GM23338 (cell line): Measurements from ENCODE around the gene LCE1C. TPM values are rescaled to one million over a fixed set of nuclear protein-coding genes. Genes with fewer than 3 reads are reported as not detected.

Source experiments
- ATAC-seq: fragments of 200-7000 bp; cut with Tn5 transposase; 3 replicates; pipeline ENCODE4 v1.9.1; 2020
- DNase-seq: peaks from one replicate; pipeline ENCODE4 v3.0.0-alpha.2; 2015; ENCODE audit warnings: low spot score
- H2AFZ ChIP-seq: fragments of 200-600 bp; sonication (generic); 2 replicates; pipeline ENCODE4 v1.8.0; 2016; ENCODE audit warnings: antibody characterized with exemption, mild to moderate bottlenecking, moderate library complexity
- H3F3A ChIP-seq: fragments of 200-600 bp; sonication (generic); replicated peaks from 2 replicates; pipeline ENCODE4 v1.8.0; 2017; ENCODE audit warnings: antibody characterized with exemption, mixed run types, low read depth
- H3K27ac ChIP-seq: fragments of 200-600 bp; sonication (generic); 2 replicates; pipeline ENCODE4 v1.6.1; 2016; ENCODE audit warnings: low read depth
- H3K27me3 ChIP-seq: fragments of 200-600 bp; sonication (generic); 2 replicates; pipeline ENCODE4 v1.8.0; 2016; ENCODE audit warnings: mild to moderate bottlenecking, mixed run types, moderate library complexity; ENCODE audit not compliant: insufficient read depth
- H3K36me3 ChIP-seq: fragments of 200-600 bp; sonication (generic); 2 replicates; pipeline ENCODE4 v1.8.0; 2016; ENCODE audit warnings: mild to moderate bottlenecking; ENCODE audit not compliant: insufficient read depth
- H3K4me1 ChIP-seq: fragments of 200-600 bp; sonication (generic); 2 replicates; pipeline ENCODE4 v1.8.0; 2016; ENCODE audit warnings: mild to moderate bottlenecking, moderate library complexity; ENCODE audit not compliant: insufficient read depth
- H3K4me2 ChIP-seq: fragments of 200-600 bp; sonication (generic); 2 replicates; pipeline ENCODE4 v1.7.1; 2017; ENCODE audit warnings: mixed run types
- H3K4me3 ChIP-seq: fragments of 200-600 bp; sonication (generic); 2 replicates; pipeline ENCODE4 v1.6.1; 2016; ENCODE audit warnings: mixed run types
- H3K79me2 ChIP-seq: fragments of 200-600 bp; sonication (generic); replicated peaks from 2 replicates; pipeline ENCODE4 v1.8.0; 2017; ENCODE audit warnings: mild to moderate bottlenecking; ENCODE audit not compliant: insufficient read depth
- H3K9me2 ChIP-seq: fragments of 200-600 bp; sonication (generic); 2 replicates; pipeline ENCODE4 v1.8.0; 2017; ENCODE audit not compliant: insufficient read depth
- H4K20me1 ChIP-seq: fragments of 200-600 bp; sonication (generic); replicated peaks from 2 replicates; pipeline ENCODE4 v1.8.0; 2017; ENCODE audit warnings: mild to moderate bottlenecking; ENCODE audit not compliant: insufficient read depth
- H3K27ac Mint-ChIP-seq: 2 replicates; pipeline ENCODE4 v1.8.0; 2020; ENCODE audit warnings: inconsistent platforms, mild to moderate bottlenecking, moderate library complexity, mixed read lengths
- H3K27me3 Mint-ChIP-seq: 3 replicates; pipeline ENCODE4 v1.8.0; 2022; ENCODE audit warnings: low read depth, mild to moderate bottlenecking, moderate library complexity, mixed read lengths, inconsistent platforms; ENCODE audit not compliant: insufficient read depth, poor library complexity
- H3K36me3 Mint-ChIP-seq: 3 replicates; pipeline ENCODE4 v1.8.0; 2021; ENCODE audit warnings: low read depth, mild to moderate bottlenecking, inconsistent platforms, moderate library complexity, mixed read lengths
- H3K4me1 Mint-ChIP-seq: 3 replicates; pipeline ENCODE4 v1.8.0; 2020; ENCODE audit warnings: mild to moderate bottlenecking, inconsistent platforms, mixed read lengths
- H3K4me3 Mint-ChIP-seq: 3 replicates; pipeline ENCODE4 v1.8.0; 2021; ENCODE audit warnings: moderate library complexity, mild to moderate bottlenecking, inconsistent platforms, mixed read lengths
- H3K9me3 Mint-ChIP-seq: 3 replicates; pipeline ENCODE4 v1.8.0; 2020; ENCODE audit warnings: moderate library complexity, mild to moderate bottlenecking, inconsistent platforms, mixed read lengths
- CREB1 ChIP-seq: fragments of 250-450 bp; sonication (Bioruptor Pico); IDR thresholded peaks from 2 replicates; pipeline ENCODE4 v1.5.0; 2020; ENCODE audit warnings: low read depth, mild to moderate bottlenecking, moderate library complexity
- EZH2 ChIP-seq: fragments of 200-600 bp; sonication (generic); IDR thresholded peaks from one replicate; pipeline ENCODE4 v1.8.0; 2017; ENCODE audit warnings: antibody characterized with exemption, mild to moderate bottlenecking, low read depth; ENCODE audit not compliant: unreplicated experiment
- EZH2phosphoT487 ChIP-seq: fragments of 200-600 bp; sonication (generic); IDR thresholded peaks from one replicate; pipeline ENCODE4 v1.8.1; 2018; ENCODE audit warnings: antibody characterized with exemption; ENCODE audit not compliant: unreplicated experiment
- JUNB ChIP-seq: IDR thresholded peaks from one replicate; pipeline ENCODE4 v1.6.1; 2016; ENCODE audit warnings: antibody characterized with exemption; ENCODE audit not compliant: unreplicated experiment
- NANOG ChIP-seq: IDR thresholded peaks from 2 replicates; pipeline ENCODE4 v1.6.1; 2016; ENCODE audit warnings: antibody characterized with exemption, borderline replicate concordance
- POLR2AphosphoS5 ChIP-seq: IDR thresholded peaks from 2 replicates; pipeline ENCODE4 v1.6.1; 2016; ENCODE audit warnings: antibody characterized with exemption, low read depth
- STAT1 ChIP-seq: IDR thresholded peaks from one replicate; pipeline ENCODE4 v1.6.1; 2016; ENCODE audit warnings: antibody characterized with exemption; ENCODE audit not compliant: unreplicated experiment
- ZNF114 ChIP-seq: fragments of 250-450 bp; sonication (Bioruptor Pico); IDR thresholded peaks from 2 replicates; pipeline ENCODE4 v1.5.0; 2020; ENCODE audit warnings: mild to moderate bottlenecking, moderate library complexity
- ZNF331 ChIP-seq: fragments of 250-450 bp; sonication (Bioruptor Pico); IDR thresholded peaks from 2 replicates; pipeline ENCODE4 v1.5.0; 2020; ENCODE audit warnings: low read depth, mild to moderate bottlenecking, moderate library complexity
- polyA plus RNA-seq: library from polyadenylated mRNA; unstranded; fragments of >200 nt; fragmentation: Nextera tagmentation; extraction: Ambion mirVana; gene quantifications from 2 replicates; pipeline ENCODE4 v1.2.1, GENCODE V29; 2016
- total RNA-seq: library from RNA; depleted of rRNA; stranded (reverse); fragments of >200 nt; shearing (Covaris generic); gene quantifications from 2 replicates; pipeline ENCODE4 v1.2.3, GENCODE V29; 2014
- TF ChIP-seq, protein P1 (sequence below): IDR thresholded peaks from 2 replicates; pipeline ENCODE4 v1.6.1; 2016; ENCODE audit warnings: antibody characterized with exemption
- TF ChIP-seq, protein P2 (sequence below), 2 experiments: fragments of 200-600 bp in 1 of 2; sonication (generic) in 1 of 2; conservative IDR thresholded peaks; 2 replicates each; pipeline versions ENCODE4 v1.5.1 to v1.6.1; 2016 to 2017; ENCODE audit warnings: antibody characterized with exemption in 2 of 2, low read depth in 2 of 2, mild to moderate bottlenecking in 2 of 2, moderate library complexity in 1 of 2
- TF ChIP-seq, protein P3 (sequence below): IDR thresholded peaks from one replicate; pipeline ENCODE4 v1.6.1; 2018; ENCODE audit warnings: antibody characterized with exemption; ENCODE audit not compliant: unreplicated experiment
- TF ChIP-seq, protein P4 (sequence below): fragments of 250-450 bp; sonication (Bioruptor Pico); IDR thresholded peaks from 2 replicates; pipeline ENCODE4 v1.5.0; 2020; ENCODE audit warnings: mild to moderate bottlenecking, moderate library complexity

LCE1C gene
- total and polyA plus RNA-seq, 2 experiments from 2014 or later, result not detected

DNA sequence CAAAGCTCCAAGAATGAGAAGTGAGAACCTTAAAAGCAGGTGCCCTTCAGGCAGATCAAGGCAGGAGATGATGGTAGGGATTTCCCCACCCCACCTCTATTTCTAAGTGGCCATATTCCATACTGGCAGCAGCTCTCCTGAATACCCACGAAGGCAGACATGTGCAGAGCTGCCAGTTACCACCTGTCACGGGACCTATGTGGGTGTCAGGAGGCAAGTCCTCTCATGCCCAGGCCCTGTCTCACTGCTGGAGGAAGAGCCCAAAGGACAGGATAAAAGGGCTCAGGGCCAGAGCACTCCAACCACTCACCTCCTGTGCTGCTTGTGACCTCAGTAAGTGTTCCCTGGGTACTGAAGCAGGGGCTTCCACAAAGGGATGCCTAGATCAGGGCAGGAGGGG is 4.6 kb upstream of the LCE1C start:
- TF ChIP-seq, protein P1, sequence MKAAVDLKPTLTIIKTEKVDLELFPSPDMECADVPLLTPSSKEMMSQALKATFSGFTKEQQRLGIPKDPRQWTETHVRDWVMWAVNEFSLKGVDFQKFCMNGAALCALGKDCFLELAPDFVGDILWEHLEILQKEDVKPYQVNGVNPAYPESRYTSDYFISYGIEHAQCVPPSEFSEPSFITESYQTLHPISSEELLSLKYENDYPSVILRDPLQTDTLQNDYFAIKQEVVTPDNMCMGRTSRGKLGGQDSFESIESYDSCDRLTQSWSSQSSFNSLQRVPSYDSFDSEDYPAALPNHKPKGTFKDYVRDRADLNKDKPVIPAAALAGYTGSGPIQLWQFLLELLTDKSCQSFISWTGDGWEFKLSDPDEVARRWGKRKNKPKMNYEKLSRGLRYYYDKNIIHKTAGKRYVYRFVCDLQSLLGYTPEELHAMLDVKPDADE, result no peak
- TF ChIP-seq POLR2AphosphoS5, result no peak
- TF ChIP-seq CREB1, result no peak
- TF ChIP-seq, protein P2, sequence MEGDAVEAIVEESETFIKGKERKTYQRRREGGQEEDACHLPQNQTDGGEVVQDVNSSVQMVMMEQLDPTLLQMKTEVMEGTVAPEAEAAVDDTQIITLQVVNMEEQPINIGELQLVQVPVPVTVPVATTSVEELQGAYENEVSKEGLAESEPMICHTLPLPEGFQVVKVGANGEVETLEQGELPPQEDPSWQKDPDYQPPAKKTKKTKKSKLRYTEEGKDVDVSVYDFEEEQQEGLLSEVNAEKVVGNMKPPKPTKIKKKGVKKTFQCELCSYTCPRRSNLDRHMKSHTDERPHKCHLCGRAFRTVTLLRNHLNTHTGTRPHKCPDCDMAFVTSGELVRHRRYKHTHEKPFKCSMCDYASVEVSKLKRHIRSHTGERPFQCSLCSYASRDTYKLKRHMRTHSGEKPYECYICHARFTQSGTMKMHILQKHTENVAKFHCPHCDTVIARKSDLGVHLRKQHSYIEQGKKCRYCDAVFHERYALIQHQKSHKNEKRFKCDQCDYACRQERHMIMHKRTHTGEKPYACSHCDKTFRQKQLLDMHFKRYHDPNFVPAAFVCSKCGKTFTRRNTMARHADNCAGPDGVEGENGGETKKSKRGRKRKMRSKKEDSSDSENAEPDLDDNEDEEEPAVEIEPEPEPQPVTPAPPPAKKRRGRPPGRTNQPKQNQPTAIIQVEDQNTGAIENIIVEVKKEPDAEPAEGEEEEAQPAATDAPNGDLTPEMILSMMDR (conservative IDR thresholded peaks at IDR 0.05; ENCODE audit: low read depth in 2 of 2), result no peak
- TF ChIP-seq EZH2, result no peak
- no peak for TF ChIP-seq STAT1
- no peak for TF ChIP-seq EZH2phosphoT487
- TF ChIP-seq, protein P3, sequence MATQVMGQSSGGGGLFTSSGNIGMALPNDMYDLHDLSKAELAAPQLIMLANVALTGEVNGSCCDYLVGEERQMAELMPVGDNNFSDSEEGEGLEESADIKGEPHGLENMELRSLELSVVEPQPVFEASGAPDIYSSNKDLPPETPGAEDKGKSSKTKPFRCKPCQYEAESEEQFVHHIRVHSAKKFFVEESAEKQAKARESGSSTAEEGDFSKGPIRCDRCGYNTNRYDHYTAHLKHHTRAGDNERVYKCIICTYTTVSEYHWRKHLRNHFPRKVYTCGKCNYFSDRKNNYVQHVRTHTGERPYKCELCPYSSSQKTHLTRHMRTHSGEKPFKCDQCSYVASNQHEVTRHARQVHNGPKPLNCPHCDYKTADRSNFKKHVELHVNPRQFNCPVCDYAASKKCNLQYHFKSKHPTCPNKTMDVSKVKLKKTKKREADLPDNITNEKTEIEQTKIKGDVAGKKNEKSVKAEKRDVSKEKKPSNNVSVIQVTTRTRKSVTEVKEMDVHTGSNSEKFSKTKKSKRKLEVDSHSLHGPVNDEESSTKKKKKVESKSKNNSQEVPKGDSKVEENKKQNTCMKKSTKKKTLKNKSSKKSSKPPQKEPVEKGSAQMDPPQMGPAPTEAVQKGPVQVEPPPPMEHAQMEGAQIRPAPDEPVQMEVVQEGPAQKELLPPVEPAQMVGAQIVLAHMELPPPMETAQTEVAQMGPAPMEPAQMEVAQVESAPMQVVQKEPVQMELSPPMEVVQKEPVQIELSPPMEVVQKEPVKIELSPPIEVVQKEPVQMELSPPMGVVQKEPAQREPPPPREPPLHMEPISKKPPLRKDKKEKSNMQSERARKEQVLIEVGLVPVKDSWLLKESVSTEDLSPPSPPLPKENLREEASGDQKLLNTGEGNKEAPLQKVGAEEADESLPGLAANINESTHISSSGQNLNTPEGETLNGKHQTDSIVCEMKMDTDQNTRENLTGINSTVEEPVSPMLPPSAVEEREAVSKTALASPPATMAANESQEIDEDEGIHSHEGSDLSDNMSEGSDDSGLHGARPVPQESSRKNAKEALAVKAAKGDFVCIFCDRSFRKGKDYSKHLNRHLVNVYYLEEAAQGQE, result no peak
- TF ChIP-seq, protein P4, sequence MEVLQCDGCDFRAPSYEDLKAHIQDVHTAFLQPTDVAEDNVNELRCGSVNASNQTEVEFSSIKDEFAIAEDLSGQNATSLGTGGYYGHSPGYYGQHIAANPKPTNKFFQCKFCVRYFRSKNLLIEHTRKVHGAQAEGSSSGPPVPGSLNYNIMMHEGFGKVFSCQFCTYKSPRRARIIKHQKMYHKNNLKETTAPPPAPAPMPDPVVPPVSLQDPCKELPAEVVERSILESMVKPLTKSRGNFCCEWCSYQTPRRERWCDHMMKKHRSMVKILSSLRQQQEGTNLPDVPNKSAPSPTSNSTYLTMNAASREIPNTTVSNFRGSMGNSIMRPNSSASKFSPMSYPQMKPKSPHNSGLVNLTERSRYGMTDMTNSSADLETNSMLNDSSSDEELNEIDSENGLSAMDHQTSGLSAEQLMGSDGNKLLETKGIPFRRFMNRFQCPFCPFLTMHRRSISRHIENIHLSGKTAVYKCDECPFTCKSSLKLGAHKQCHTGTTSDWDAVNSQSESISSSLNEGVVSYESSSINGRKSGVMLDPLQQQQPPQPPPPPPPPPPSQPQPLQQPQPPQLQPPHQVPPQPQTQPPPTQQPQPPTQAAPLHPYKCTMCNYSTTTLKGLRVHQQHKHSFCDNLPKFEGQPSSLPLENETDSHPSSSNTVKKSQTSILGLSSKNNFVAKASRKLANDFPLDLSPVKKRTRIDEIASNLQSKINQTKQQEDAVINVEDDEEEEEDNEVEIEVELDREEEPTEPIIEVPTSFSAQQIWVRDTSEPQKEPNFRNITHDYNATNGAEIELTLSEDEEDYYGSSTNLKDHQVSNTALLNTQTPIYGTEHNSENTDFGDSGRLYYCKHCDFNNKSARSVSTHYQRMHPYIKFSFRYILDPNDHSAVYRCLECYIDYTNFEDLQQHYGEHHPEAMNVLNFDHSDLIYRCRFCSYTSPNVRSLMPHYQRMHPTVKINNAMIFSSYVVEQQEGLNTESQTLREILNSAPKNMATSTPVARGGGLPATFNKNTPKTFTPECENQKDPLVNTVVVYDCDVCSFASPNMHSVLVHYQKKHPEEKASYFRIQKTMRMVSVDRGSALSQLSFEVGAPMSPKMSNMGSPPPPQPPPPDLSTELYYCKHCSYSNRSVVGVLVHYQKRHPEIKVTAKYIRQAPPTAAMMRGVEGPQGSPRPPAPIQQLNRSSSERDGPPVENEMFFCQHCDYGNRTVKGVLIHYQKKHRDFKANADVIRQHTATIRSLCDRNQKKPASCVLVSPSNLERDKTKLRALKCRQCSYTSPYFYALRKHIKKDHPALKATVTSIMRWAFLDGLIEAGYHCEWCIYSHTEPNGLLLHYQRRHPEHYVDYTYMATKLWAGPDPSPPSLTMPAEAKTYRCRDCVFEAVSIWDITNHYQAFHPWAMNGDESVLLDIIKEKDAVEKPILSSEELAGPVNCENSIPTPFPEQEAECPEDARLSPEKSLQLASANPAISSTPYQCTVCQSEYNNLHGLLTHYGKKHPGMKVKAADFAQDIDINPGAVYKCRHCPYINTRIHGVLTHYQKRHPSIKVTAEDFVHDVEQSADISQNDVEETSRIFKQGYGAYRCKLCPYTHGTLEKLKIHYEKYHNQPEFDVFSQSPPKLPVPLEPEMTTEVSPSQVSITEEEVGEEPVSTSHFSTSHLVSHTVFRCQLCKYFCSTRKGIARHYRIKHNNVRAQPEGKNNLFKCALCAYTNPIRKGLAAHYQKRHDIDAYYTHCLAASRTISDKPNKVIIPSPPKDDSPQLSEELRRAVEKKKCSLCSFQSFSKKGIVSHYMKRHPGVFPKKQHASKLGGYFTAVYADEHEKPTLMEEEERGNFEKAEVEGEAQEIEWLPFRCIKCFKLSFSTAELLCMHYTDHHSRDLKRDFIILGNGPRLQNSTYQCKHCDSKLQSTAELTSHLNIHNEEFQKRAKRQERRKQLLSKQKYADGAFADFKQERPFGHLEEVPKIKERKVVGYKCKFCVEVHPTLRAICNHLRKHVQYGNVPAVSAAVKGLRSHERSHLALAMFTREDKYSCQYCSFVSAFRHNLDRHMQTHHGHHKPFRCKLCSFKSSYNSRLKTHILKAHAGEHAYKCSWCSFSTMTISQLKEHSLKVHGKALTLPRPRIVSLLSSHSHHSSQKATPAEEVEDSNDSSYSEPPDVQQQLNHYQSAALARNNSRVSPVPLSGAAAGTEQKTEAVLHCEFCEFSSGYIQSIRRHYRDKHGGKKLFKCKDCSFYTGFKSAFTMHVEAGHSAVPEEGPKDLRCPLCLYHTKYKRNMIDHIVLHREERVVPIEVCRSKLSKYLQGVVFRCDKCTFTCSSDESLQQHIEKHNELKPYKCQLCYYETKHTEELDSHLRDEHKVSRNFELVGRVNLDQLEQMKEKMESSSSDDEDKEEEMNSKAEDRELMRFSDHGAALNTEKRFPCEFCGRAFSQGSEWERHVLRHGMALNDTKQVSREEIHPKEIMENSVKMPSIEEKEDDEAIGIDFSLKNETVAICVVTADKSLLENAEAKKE (CRISPR knock-in tag), result no peak
- no peak for TF ChIP-seq NANOG
- TF ChIP-seq JUNB, result no peak
- TF ChIP-seq ZNF114 (CRISPR knock-in tag), result no peak
- TF ChIP-seq ZNF331 (CRISPR knock-in tag), result no peak

More for the DNA sequence above, 4.6 kb upstream of the LCE1C start:
- Histone ChIP-seq H3K4me1 (no peaks in the 10 kb centered on the region), H3K4me2 (no peak overlapping the region), H3K36me3 (no peaks in the 10 kb centered on the region), H3K27ac (no peak overlapping the region), H3F3A (no peaks in the 10 kb centered on the region), H3K4me3 (no peak overlapping the region), H2AFZ (no peak overlapping the region), H4K20me1 (no peaks in the 10 kb centered on the region), H3K79me2 (no peaks in the 10 kb centered on the region), H3K27me3 (no peaks in the 10 kb centered on the region), H3K9me2 (0 out of 2 replicates have a peak, but pooled peaks cover 6% of the 10 kb centered on the region)
- Mint-ChIP-seq H3K4me1 (peaks cover 2% of the 10 kb centered on the region; the same call in 1 of the 3 replicates), H3K9me3 (no peaks in the 10 kb centered on the region), H3K36me3 (no peaks in the 10 kb centered on the region), H3K27me3 (no peaks in the 10 kb centered on the region), H3K4me3 (no peak overlapping the region), H3K27ac (no peak overlapping the region)
- DNase-seq, result no peak
- no peak for ATAC-seq
